Endodermal cell (in vitro differentiated cells): ENCODE measurements around the gene JAK3. TPM values are rescaled to one million over a fixed set of nuclear protein-coding genes. Genes with fewer than 3 reads are reported as not detected.

ENCODE experiments used
- DNase-seq: peaks from one replicate; pipeline ENCODE4 v3.0.0-alpha.2; 2017
- H3K27ac ChIP-seq: 2 replicates; pipeline ENCODE4 v1.5.1; 2013; ENCODE audit warnings: mild to moderate bottlenecking, low read depth, low read length, moderate library complexity
- H3K27me3 ChIP-seq: 2 replicates; pipeline ENCODE4 v1.6.1; 2013; ENCODE audit warnings: mild to moderate bottlenecking, low read length, moderate library complexity; ENCODE audit not compliant: insufficient read depth, control insufficient read depth, poor library complexity, severe bottlenecking
- H3K36me3 ChIP-seq: 2 replicates; pipeline ENCODE4 v1.7.0; 2013; ENCODE audit warnings: mild to moderate bottlenecking, low read length, moderate library complexity; ENCODE audit not compliant: control insufficient read depth, insufficient read depth
- H3K4me1 ChIP-seq: one replicate; pipeline ENCODE4 v1.7.0; 2013; ENCODE audit warnings: low read length; ENCODE audit not compliant: control insufficient read depth, insufficient read depth
- H3K4me3 ChIP-seq: 2 replicates; pipeline ENCODE4 v1.5.1; 2013; ENCODE audit warnings: mild to moderate bottlenecking, low read length, moderate library complexity
- H3K9ac ChIP-seq: 2 replicates; pipeline ENCODE4 v1.6.1; 2013; ENCODE audit warnings: mild to moderate bottlenecking, low read length, moderate library complexity; ENCODE audit not compliant: poor library complexity, severe bottlenecking; ENCODE audit errors: extremely low read depth
- H3K9me3 ChIP-seq: 2 replicates; pipeline ENCODE4 v1.6.1; 2013; ENCODE audit warnings: mild to moderate bottlenecking, low read length, moderate library complexity; ENCODE audit not compliant: control insufficient read depth
- H3K27ac Mint-ChIP-seq: 2 replicates; pipeline ENCODE4 v1.8.0; 2020; ENCODE audit warnings: mixed read lengths
- H3K27me3 Mint-ChIP-seq: 2 replicates; pipeline ENCODE4 v1.8.0; 2021; ENCODE audit warnings: mild to moderate bottlenecking, mixed read lengths; ENCODE audit not compliant: insufficient read depth
- H3K36me3 Mint-ChIP-seq: 2 replicates; pipeline ENCODE4 v1.8.0; 2020; ENCODE audit warnings: low read depth, mixed read lengths
- H3K4me1 Mint-ChIP-seq: 2 replicates; pipeline ENCODE4 v1.8.0; 2020; ENCODE audit warnings: mixed read lengths
- H3K4me3 Mint-ChIP-seq: 2 replicates; pipeline ENCODE4 v1.8.0; 2020; ENCODE audit warnings: mild to moderate bottlenecking, moderate library complexity, mixed read lengths
- H3K9me3 Mint-ChIP-seq: 2 replicates; pipeline ENCODE4 v1.8.0; 2020; ENCODE audit warnings: mild to moderate bottlenecking, mixed read lengths
- CTCF ChIP-seq: fragments of 200-600 bp; sonication (generic); conservative IDR thresholded peaks from 2 replicates; pipeline ENCODE4 v1.5.0; 2021; ENCODE audit warnings: antibody characterized with exemption, mild to moderate bottlenecking
- whole genome bisulfite sequencing, 2 experiments: methylation state at CpG; one replicate each; pipeline versions ENCODE4 v1.1.5 to v1.1.7; 2013; ENCODE audit warnings: missing lambda C conversion rate in 2 of 2, mixed read lengths in 1 of 2; ENCODE audit not compliant: insufficient coverage in 1 of 2, insufficient read length in 1 of 2; 5-methylcytosine and 5-hydroxymethylcytosine counted together
- total RNA-seq, 2 donors: library from RNA; stranded (reverse); fragmentation: NEBNext Ultra II Directional in 1 of 2; extraction: Animal tissue kit (Norgen Biotek cat#: 25700) in 1 of 2; gene quantifications; 2 replicates in 1 of 2; 3 replicates in 1 of 2; pipeline ENCODE4 v1.2.1, GENCODE V29; 2021

The JAK3 gene
- total RNA-seq, 2 donors from 2014 or later = 2.8 to 3.2 TPM

- no peak for DNase-seq
- H3K27me3 Mint-ChIP-seq = peaks cover 73% of the 10 kb centered on the region
- H3K9me3 Mint-ChIP-seq = no peaks in the 10 kb centered on the region
- TF ChIP-seq CTCF = no peak
- H3K36me3 ChIP-seq = no peaks in the 10 kb centered on the region
- H3K27me3 ChIP-seq = peaks cover 44% of the 10 kb centered on the region
- no peak overlapping the region for H3K9ac ChIP-seq
- 82 to 93% methylated on average over 5 to 14 of the region's 14 CpGs for WGBS, 2 experiments
- H3K36me3 Mint-ChIP-seq = no peaks in the 10 kb centered on the region
- no peak overlapping the region for H3K4me3 ChIP-seq
- H3K4me3 Mint-ChIP-seq = no peak overlapping the region
- H3K4me1 Mint-ChIP-seq = peaks cover 4% of the 10 kb centered on the region
- no peaks in the 10 kb centered on the region for H3K9me3 ChIP-seq
- H3K27ac ChIP-seq = no peak overlapping the region
- peaks cover 5% of the 10 kb centered on the region for H3K4me1 ChIP-seq
- H3K27ac Mint-ChIP-seq = no peak overlapping the region
These were observed 3.8 kb downstream of the JAK3 start for GRCh38 chr19:17843908-17844490.

GRCh38 chr19:17843292-17843827 is 4.4 kb downstream of the JAK3 start:
- Mint-ChIP-seq H3K4me3 (no peak overlapping the region), H3K4me1 (peaks cover 4% of the 10 kb centered on the region), H3K27ac (no peak overlapping the region), H3K36me3 (no peaks in the 10 kb centered on the region), H3K27me3 (peaks cover 71% of the 10 kb centered on the region), H3K9me3 (no peaks in the 10 kb centered on the region)
- no peaks in the 10 kb centered on the region for H3K36me3 ChIP-seq
- WGBS, 2 experiments = 93 to 97% methylated on average over 8 to 9 of the region's 9 CpGs
- no peak for DNase-seq
- no peak overlapping the region for H3K27ac ChIP-seq
- H3K4me1 ChIP-seq = peaks cover 5% of the 10 kb centered on the region
- H3K27me3 ChIP-seq = peaks cover 44% of the 10 kb centered on the region
- H3K9me3 ChIP-seq = no peaks in the 10 kb centered on the region
- no peak for TF ChIP-seq CTCF
- no peak overlapping the region for H3K9ac ChIP-seq
- H3K4me3 ChIP-seq = no peak overlapping the region

GRCh38 chr19:17842663-17843291 is 5.0 kb downstream of the JAK3 start:
- TF ChIP-seq CTCF = no peak
- H3K4me3 ChIP-seq = peak overlapping the region; percentile 49
- H3K9me3 ChIP-seq = no peaks in the 10 kb centered on the region
- DNase-seq = no peak
- Mint-ChIP-seq H3K27me3 (peaks cover 71% of the 10 kb centered on the region), H3K4me1 (peaks cover 4% of the 10 kb centered on the region), H3K9me3 (no peaks in the 10 kb centered on the region), H3K36me3 (no peaks in the 10 kb centered on the region), H3K4me3 (peak overlapping the region; percentile 56), H3K27ac (no peak overlapping the region)
- H3K27me3 ChIP-seq = peaks cover 40% of the 10 kb centered on the region
- no peak overlapping the region for H3K9ac ChIP-seq
- no peaks in the 10 kb centered on the region for H3K36me3 ChIP-seq
- 73 to 80% methylated on average over 4 to 20 of the region's 20 CpGs for WGBS, 2 experiments
- H3K27ac ChIP-seq = no peak overlapping the region
- peaks cover 5% of the 10 kb centered on the region for H3K4me1 ChIP-seq
